D721Med (cell line): ENCODE results near the gene SLC25A21.

Experiments
- DNase-seq: peaks from one replicate; pipeline ENCODE4 v3.0.0; 2011; ENCODE audit warnings: low spot score; ENCODE audit not compliant: insufficient read length
- FAIRE-seq: peaks from 2 replicates; lab custom pipeline; 2011; peaks lifted over from hg19 to GRCh38; lab: Jason Lieb, UNC
- TF ChIP-seq, protein P1 (sequence below): IDR thresholded peaks from 2 replicates; pipeline ENCODE4 v1.5.1; 2012; ENCODE audit warnings: mild to moderate bottlenecking, control low read depth; ENCODE audit not compliant: insufficient read depth; ENCODE audit errors: missing control alignments

SLC25A21 gene

GRCh38 chr14:37032863-37033262 lies 139.5 kb downstream of the SLC25A21 start:
- FAIRE-seq (no peak), DNase-seq (no peak)
- TF ChIP-seq, protein P1, sequence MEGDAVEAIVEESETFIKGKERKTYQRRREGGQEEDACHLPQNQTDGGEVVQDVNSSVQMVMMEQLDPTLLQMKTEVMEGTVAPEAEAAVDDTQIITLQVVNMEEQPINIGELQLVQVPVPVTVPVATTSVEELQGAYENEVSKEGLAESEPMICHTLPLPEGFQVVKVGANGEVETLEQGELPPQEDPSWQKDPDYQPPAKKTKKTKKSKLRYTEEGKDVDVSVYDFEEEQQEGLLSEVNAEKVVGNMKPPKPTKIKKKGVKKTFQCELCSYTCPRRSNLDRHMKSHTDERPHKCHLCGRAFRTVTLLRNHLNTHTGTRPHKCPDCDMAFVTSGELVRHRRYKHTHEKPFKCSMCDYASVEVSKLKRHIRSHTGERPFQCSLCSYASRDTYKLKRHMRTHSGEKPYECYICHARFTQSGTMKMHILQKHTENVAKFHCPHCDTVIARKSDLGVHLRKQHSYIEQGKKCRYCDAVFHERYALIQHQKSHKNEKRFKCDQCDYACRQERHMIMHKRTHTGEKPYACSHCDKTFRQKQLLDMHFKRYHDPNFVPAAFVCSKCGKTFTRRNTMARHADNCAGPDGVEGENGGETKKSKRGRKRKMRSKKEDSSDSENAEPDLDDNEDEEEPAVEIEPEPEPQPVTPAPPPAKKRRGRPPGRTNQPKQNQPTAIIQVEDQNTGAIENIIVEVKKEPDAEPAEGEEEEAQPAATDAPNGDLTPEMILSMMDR: no peak

DNA sequence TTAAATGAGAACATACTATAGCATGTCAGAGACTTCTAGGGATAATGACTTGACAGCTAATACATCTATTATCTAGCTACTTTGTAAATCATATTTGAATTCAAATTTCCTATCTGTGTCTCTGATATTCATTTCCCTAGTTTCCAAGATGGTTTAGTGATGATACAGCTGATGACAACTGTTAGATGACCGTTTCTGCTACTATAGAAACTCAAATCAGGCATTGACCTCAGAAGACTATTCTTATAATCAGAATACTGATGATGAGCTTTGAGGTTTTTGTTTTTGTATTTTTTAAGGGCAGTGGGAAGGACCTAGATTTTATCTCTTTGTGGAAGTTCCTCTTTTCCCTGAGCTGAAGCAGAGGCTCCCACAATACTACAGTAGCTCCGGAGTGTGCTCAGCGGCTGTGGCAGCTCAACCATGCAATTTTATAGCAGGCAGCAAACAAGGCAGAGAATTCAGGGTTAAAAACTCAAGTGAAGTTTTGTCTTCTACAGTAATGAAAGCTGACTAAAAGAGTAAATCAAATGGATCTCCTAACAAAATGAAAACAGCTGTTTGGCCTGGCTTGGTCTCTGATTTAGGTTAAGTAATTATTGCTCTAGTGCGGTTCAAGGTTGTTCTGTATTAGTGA lies 145.1 kb downstream of the SLC25A21 start:
- TF ChIP-seq, protein P1: no peak
- no peak for DNase-seq
- no peak for FAIRE-seq

DNA sequence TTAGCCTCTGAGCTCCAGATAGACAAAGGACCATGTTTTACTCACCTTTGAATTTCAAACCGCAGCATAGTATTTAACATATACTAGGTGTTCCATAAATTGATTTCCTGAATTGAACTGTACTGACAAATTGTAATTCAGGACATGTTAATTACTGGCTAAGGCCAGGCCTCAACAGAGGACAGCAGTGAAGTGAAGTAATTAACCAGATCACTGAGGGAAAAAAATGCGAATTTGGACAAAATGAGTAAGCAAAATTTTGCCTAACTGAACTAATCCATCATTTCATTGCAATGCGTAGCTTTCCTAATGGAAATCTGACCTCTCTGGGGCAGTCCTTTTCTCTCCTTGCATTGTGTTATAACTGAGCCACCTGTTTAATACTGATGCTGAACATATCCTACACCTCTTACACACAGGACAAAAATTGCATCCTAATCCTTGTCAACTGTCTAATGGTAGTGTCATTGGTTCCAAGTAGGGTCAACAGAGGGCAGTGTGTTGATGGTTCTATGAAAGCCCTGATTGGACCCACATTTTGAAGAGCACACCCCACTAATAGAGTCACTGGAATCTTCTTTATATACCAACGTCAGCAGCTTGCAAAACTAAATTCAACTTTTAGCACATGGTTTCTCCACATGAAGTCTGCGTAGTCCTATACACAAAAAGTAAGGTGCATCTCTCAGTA lies 148.4 kb downstream of the SLC25A21 start:
- TF ChIP-seq, protein P1: no peak
- DNase-seq: no peak
- FAIRE-seq: no peak

GRCh38 chr14:37021390-37021789 lies 151.0 kb downstream of the SLC25A21 start:
- DNase-seq (no peak), FAIRE-seq (no peak)
- TF ChIP-seq, protein P1: no peak

DNA sequence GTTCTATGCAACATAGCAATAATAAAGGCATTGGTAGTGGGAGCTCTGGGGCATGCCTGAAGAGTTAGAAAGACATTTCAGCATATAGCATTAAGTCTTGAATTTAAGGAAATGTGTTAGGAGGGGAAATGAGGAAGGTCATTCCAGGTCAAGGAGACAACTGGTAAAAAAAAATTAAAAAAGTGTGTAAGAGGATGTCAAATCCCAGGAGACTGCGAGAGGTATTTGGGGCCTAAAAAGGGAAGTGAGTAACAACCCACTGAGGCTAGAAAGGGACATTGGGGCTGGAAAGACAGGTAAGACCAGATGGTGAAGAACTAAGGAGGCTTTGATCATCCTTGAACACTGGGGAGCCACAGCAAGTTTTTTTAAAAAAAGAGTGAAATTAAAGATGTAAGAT lies 152.9 kb downstream of the SLC25A21 start:
- DNase-seq: no peak
- FAIRE-seq: no peak
- TF ChIP-seq, protein P1: no peak

GRCh38 chr14:37018571-37019240 lies 153.7 kb downstream of the SLC25A21 start:
- TF ChIP-seq, protein P1: no peak
- no peak for FAIRE-seq
- DNase-seq: no peak
